Smooth muscle cell of the umbilical artery (primary cell): ENCODE measurements around the gene NAA80. TPM values are rescaled to one million over a fixed set of nuclear protein-coding genes. Genes with fewer than 3 reads are reported as not detected.

ENCODE experiments used
- total RNA-seq: library from RNA; depleted of rRNA; stranded (reverse); fragments of >200 nt; gene quantifications from 2 replicates; pipeline ENCODE4 v1.2.3, GENCODE V29; 2014

The NAA80 gene, protein sequence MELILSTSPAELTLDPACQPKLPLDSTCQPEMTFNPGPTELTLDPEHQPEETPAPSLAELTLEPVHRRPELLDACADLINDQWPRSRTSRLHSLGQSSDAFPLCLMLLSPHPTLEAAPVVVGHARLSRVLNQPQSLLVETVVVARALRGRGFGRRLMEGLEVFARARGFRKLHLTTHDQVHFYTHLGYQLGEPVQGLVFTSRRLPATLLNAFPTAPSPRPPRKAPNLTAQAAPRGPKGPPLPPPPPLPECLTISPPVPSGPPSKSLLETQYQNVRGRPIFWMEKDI
- total RNA-seq: 1.5 and 4.2 TPM in 2 replicates

DNA sequence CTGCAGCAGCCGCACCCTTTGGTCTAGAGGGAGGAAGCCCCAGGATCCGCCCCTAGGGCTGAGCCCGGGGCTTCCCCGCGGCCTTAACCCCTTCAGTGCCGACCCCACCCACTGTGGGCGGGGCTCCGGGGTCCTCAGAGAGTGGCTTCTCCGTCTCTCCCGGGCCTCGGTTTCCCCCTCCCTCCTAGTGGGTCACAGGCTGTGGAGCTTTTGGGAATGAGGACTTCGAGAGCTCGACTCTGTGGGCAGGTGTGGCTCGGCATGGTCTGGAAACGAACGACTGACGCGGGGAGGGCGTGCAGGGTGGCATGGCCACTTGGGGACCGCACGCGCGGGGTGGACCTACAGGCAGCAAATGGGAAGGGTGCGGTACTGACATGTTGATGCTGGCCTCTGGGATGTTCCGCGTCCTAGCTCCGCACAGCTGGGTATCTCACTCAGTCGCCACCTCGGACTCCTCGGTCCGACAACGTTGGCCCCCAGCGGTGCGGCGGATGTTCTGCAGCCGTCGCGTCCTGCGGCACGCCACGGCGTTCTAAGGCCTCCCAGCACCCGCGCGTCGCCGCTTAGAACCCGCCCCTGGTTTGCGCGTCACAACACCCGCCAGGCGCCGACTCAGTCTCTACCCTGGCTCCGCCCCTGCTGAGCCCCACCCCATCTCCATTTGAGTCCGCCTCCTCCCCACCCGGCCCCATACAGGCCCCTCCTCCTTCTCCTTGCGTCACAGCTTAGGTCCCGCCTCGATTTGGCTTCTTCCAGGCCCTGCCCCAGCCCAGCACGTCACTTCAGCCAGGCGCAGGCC is at the start of gene NAA80, which contains the start of gene HYAL3:
TSS of gene NAA80 (minus strand) at position 570 of the 802 bp plus-strand sequence. CDS start 1,942 bp downstream, outside the sequence.
TSS of gene HYAL3 (minus strand) at position 570 of the 802 bp plus-strand sequence. CDS start 3,803 bp downstream, outside the sequence.

GRCh38 chr3:50345586-50346234 is 46.5 kb upstream of the NAA80 start, which contains the start of gene ZMYND10:
ZMYND10 (minus strand) TSS chr3:50345732; CDS start chr3:50345579, 153 bp downstream.

DNA sequence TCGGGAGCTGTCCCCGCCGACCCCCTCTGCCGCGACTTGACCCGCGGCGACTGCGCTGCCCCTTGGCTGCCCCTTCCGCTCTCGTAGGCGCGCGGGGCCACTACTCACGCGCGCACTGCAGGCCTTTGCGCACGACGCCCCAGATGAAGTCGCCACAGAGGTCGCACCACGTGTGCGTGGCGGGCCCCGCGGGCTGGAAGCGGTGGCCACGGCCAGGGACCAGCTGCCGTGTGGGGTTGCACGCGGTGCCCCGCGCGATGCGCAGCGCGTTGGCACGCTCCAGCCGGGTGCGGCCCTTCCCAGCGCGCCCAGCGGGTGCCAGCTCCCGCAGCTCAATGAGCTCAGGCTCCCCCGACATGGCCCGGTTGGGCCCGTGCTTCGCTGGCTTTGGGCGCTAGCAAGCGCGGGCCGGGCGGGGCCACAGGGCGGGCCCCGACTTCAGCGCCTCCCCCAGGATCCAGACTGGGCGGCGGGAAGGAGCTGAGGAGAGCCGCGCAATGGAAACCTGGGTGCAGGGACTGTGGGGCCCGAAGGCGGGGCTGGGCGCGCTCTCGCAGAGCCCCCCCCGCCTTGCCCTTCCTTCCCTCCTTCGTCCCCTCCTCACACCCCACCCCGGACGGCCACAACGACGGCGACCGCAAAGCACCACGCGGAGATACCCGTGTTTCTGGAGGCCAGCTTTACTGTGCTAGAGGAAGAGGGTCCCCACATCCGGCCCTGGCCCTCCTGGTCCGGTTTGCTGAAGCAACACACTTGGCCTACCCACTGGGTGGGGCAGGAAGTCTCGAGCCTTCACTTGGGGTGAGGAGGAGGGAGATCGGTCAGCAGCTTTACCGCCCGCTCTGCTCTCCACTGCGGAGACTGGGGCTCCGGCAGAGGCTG is 41.5 kb upstream of the NAA80 start, which contains the start of gene RASSF1:
TSS of gene RASSF1 (minus strand) at position 389 of the 882 bp plus-strand sequence. CDS start at position 358, 31 bp downstream.

DNA sequence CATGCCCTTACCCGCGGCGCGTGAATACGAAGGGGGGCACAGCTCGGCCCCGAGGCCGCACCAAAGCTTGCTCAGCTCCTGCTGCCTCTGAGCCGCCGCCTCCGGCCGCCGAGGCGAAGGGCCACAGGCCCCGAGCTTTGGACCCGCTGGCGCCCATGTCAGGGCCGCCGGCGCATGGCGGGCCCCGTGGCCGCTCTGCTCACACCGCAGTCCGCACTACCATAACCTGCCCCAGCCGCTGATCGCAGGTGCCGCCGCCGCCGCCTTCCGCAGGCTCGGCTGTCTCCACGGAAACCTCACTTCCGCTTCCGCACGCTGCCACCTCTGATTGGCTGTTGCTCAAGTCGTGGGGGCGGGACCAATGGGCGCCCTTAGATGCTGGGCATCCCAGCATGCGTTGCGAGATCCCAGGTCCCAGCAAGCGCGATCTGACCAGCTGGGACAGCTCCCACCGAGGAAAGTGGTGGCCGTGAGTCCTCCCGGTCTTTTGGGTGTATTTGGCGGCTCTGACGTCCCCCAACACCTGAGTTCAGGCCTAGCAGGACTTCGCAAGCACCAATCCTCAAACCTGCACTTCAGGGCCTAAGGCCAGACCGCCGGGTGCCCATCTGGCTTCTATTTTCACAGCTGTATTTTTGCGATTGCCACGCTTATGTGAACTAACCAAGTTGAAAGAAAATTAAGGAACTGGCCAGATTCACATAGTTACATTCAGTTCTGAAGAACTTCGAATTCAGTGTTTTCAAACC is 28.9 kb upstream of the NAA80 start, which contains the start of gene TUSC2:
TSS of gene TUSC2 (minus strand) at position 281 of the 749 bp plus-strand sequence. CDS start at position 157, 124 bp downstream.

DNA sequence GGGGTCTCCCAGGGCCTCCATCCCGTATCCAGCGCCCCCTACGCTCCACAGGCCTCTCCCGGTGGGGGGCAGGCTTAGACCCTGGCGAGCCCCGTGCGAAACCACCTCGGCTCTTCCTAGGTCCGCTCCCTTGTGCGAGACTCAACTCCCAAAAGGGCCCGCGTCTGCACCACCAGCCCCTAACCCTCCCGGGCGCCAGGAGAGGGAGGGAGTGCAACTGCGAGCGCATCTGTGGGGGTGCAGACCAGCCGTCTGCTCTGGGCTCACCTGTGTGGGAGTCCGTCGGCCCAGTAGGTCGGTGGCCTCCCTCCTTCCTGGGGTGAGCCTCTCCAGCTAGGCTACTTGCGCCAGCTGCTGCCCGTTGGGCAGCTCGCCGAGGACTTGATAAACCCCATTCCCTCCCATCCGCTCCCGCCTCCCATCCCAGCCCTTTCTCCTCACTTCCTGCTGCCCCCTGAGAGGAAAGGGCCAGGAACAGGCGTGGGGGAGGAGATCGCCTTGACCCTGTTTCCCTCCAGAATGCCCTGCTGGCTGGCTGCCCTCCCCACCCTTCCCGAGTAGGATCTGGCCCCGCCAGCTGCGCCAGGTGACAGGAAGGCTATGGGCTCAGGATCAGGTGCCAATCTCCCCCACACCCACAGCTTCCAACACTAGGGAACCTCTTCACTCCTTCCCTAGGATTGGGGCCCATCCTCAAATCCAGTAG is 23.3 kb upstream of the NAA80 start, which contains the start of gene HYAL2:
TSS of gene HYAL2 (minus strand) at position 360 of the 706 bp plus-strand sequence. CDS start 2,256 bp downstream, outside the sequence.

GRCh38 chr3:50303013-50303815 is 4.0 kb upstream of the NAA80 start, which contains the start of gene HYAL1:
HYAL1 (minus strand) TSS chr3:50303574; CDS start chr3:50302956, 618 bp downstream.

GRCh38 chr3:50292159-50293078 is 6.8 kb downstream of the NAA80 start, which contains the start of gene IFRD2:
IFRD2 (minus strand) TSS chr3:50292429; CDS start chr3:50292274, 155 bp downstream.

DNA sequence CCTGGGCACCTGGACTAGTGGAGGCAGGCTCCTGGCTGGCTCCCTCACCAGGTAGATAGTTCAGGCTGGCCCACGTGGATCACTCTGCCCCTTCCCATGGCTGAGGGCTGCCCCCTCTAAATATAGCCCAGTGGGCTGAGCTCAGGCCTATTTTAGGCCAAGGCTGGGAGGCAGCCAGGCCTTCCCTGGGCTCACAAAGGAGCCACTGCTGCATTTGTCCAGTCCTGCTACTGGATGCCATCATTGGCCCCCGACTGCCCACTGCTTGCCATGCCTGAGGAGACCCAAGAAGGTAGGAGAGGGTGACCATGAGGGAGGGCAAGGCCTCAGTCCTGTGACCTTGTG is 20.4 kb downstream of the NAA80 start, which contains the start of gene LSMEM2:
TSS of gene LSMEM2 (plus strand) at position 208 of the 345 bp plus-strand sequence. CDS start at position 235, 27 bp downstream.

DNA sequence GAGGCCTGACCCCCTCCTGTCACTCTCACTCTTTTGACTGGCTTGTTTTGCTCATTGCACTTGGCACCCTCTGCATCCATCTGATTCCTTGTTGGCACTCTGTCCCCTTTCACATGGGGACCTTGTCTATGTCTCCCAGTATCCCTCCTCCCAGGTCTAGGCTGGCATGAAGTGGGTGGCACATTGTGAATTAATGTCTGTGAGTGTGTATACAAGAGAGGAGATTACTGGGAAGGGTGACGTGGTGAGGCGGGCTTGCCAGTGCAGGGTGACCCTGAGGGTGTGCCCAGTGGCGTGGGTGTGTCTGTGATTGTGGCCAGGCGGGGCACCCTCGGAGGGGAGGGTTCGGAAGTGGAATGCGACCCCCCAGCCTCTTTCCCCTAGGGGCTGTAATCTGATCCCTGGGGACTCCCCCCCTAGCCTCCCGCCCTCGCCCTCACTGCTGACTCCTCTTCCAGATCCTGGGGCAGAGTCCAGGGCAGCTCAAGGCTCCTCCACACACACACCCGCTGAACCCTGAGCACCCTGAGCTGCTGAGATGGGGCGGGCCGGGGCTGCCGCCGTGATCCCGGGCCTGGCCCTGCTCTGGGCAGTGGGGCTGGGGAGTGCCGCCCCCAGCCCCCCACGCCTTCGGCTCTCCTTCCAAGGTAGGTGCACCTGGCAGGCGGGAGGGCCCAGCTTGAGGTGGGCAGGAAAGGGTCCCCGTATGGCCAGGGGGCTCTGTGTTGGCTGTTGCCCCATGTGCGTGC is 30.3 kb downstream of the NAA80 start, which contains the start of gene SEMA3B:
TSS of gene SEMA3B (plus strand) at position 445 of the 749 bp plus-strand sequence. CDS start at position 539, 94 bp downstream.

Other genes with a start within 250 kb of the NAA80 start
- 97.4 and 147 TPM in 2 replicates for gene RBM5, start 210.5 kb downstream of the NAA80 start, total RNA-seq
- 0.23 and 0.30 TPM in 2 replicates for gene SEMA3F, start 144.1 kb downstream of the NAA80 start, total RNA-seq
- gene GNAT1, start 107.8 kb downstream of the NAA80 start, total RNA-seq: not detected in 2 replicates
- not detected in 2 replicates for gene SLC38A3, start 94.1 kb downstream of the NAA80 start, total RNA-seq
- gene GNAI2, start 63.2 kb downstream of the NAA80 start, total RNA-seq: 180 and 374 TPM in 2 replicates
- 12.4 and 19.0 TPM in 2 replicates for gene SEMA3B, start 30.3 kb downstream of the NAA80 start, total RNA-seq
- not detected in 2 replicates for gene LSMEM2, start 20.3 kb downstream of the NAA80 start, total RNA-seq
- 47.5 and 64.8 TPM in 2 replicates for gene IFRD2, start 7.0 kb downstream of the NAA80 start, total RNA-seq
- 5.3 and 5.7 TPM in 2 replicates for gene HYAL3, start within 50 bp of the NAA80 start, total RNA-seq
- gene HYAL1, start 4.2 kb upstream of the NAA80 start, total RNA-seq: 0.30 and 0.42 TPM in 2 replicates
- gene HYAL2, start 23.3 kb upstream of the NAA80 start, total RNA-seq: 96.6 and 112 TPM in 2 replicates
- gene TUSC2, start 28.8 kb upstream of the NAA80 start, total RNA-seq: 9.3 and 18.4 TPM in 2 replicates
- 20.8 and 26.0 TPM in 2 replicates for gene RASSF1, start 41.4 kb upstream of the NAA80 start, total RNA-seq
- 0.30 and 0.88 TPM in 2 replicates for gene ZMYND10, start 46.3 kb upstream of the NAA80 start, total RNA-seq
- gene NPRL2, start 51.4 kb upstream of the NAA80 start, total RNA-seq: 17.2 and 25.8 TPM in 2 replicates
- 28.5 and 44.8 TPM in 2 replicates for gene CYB561D2, start 51.5 kb upstream of the NAA80 start, total RNA-seq
- gene TMEM115, start 60.1 kb upstream of the NAA80 start, total RNA-seq: 41.9 and 43.9 TPM in 2 replicates
- 0.05 TPM in 1 of 2 replicates, not detected in the other for gene CACNA2D2, start 204.2 kb upstream of the NAA80 start, total RNA-seq